Activated gamma-delta T cell treated with anti-CD3 and anti-CD28 coated beads, Interleukin-2, amount 50 U/mL, for 16 hours (primary cell): ENCODE data around the gene WTAP.
"Not testable (repeated sequence)": the region's sequence is repeated elsewhere in the genome, so short reads cannot be mapped to it uniquely, and the experiment has no call there.

Experiments used
- DNase-seq: peaks from one replicate; pipeline ENCODE4 v3.0.0-alpha.2; 2020; ENCODE audit warnings: low read depth

WTAP gene

DNA sequence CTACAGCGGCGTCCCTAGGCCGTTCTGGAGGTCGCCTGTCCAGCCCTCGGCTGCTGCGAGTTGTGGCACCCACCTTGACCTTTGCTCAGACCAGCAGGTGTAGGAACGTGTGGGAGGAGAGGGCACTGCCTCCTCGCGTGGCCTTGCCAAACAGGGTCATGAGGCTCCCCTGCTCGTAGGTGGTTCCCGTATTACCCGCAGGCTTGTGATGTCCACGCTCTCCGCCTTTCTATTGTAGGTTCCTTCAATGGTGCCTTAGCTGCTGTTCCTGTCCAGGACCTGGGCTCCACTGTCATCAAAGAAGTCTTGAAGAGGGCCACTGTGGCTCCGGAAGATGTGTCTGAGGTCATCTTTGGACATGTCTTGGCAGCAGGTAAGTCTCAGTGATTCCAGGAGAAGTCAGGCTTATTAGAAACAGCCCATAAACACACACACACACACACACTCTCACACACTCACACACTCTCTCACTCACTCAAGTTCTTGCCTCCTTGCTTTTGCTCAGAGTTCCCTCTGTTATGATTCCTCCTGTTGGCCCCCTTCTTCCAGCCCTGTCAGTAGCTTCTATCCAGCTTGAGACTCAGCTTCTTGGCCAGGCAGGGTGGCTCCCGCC, 35.5 kb downstream of the WTAP start:
- peak; percentile 4 for DNase-seq

DNA sequence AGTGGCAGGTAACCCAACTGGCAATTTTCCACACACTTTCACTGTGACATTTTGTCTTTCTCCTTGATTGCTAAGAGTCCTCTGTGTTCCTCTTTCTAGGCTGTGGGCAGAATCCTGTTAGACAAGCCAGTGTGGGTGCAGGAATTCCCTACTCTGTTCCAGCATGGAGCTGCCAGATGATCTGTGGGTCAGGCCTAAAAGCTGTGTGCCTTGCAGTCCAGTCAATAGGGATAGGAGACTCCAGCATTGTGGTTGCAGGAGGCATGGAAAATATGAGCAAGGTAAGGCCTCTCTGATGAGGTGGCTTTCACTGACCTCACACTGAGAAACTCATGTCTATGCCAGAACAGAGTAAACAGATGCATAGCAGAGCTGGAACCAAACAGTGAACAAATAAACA, 39.6 kb downstream of the WTAP start:
- no peak for DNase-seq

DNA sequence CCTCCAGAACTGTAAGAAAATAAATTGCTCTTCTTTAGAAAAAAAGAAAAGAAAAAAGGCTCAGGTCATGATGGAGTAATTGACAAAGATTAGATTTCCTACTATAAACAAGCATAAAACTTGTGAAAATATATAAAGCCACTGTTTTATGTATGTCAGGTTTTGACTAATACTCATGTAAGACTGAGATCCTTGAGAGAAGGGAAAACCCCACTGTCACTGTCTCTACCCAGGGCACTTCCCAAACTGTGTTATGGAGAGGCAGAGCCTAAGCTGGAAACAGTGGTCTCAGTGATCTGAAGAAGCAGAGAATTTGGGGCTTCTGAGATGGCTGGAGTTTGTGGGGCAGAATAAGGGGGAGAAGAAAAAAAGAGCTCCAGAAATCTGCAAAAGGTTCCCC, 42.2 kb downstream of the WTAP start:
- no peak for DNase-seq

DNA sequence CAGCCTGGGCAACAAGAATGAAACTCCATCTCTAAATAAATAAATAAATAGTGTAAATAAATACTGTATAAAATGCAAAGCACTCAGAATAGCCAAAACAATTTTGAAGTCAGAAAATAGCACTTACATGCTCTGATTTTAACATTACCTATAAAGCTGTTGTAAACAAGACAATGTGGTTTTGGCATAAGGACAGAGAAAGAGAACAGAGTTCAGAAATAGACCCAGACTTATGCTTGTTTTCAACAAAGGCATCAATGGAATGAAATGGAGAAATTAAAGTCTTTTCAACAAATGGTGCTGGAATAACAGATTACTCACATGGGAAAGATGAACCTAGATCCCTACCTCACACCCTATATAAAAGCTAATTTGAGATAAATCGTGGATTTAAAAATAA, 44.9 kb downstream of the WTAP start:
- no peak for DNase-seq

DNA sequence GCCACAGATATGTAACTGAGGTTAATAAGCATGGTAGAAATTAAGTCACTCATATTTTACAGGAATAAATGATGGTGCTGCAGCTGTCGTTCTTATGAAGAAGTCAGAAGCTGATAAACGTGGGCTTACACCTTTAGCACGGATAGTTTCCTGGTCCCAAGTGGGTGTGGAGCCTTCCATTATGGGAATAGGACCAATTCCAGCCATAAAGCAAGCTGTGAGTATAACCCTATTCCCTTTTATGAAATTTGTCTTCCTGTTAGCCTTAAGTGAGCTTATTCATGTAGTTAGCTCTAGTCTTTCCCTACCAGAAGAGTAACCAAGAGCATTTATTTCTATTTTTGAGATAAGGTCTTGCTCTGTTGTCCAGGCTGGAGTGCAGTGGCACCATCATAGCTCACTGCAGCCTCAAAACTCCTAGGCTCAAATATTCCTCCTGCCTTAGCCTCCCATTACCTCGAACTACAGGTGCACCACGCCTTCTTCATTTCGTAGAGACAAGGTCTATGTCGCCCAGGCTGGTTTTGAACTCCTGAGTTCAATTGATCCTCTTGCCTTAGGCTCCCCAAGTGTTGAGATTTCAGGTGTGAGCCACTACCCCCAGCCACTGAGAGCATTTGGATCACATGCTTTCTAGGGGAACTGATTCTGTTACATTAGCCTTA, 50.1 kb downstream of the WTAP start:
- no peak for DNase-seq

DNA sequence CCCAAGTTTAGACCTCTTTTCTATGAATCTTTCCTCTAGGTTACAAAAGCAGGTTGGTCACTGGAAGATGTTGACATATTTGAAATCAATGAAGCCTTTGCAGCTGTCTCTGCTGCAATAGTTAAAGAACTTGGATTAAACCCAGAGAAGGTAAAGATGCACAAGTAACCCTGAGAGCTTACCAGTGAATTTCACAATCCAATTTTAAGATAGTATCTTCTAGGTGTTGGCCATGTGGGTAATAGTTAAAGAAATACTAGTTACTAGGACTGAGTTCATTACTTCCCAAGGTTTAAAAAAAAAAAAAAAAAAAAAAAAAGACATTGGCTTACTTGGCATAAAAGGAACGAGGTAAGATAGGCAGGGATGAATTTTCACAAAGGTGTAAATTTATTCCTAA, 50.8 kb downstream of the WTAP start:
- no peak for DNase-seq

DNA sequence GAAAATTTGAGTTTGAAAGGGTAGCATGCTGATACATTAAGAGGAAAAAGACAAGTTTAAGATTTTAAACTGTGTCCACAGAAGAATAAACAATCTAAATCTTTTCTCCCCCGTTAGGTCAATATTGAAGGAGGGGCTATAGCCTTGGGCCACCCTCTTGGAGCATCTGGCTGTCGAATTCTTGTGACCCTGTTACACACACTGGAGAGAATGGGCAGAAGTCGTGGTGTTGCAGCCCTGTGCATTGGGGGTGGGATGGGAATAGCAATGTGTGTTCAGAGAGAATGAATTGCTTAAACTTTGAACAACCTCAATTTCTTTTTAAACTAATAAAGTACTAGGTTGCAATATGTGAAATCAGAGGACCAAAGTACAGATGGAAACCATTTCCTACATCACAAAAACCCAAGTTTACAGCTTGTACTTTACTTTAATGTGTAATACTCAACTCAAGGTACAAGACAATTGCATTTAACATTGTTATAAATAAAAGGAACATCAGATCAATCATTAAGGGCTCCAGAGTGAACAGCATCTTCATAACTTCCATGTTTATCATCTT, 51.3 kb downstream of the WTAP start:
- no peak for DNase-seq

DNA sequence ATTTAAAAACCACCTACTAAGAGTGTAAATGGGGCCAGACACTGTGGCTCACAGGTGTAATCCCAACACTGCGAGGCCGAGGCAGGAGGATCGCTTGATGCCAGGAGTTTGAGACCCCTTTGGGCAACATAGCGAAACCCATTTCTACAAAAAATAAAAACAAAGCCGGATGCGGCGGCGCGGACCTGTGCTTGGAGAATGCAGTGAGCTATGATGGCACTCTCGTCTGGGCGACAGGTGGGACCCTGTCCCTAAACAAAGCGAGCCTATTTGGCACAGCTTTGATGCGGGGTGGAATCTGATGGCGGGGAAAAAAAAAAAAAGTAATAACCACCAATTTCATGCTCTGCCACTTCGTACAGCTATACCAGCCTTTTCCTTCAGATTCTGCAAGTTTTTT, 61.0 kb downstream of the WTAP start:
- DNase-seq: no peak

DNA sequence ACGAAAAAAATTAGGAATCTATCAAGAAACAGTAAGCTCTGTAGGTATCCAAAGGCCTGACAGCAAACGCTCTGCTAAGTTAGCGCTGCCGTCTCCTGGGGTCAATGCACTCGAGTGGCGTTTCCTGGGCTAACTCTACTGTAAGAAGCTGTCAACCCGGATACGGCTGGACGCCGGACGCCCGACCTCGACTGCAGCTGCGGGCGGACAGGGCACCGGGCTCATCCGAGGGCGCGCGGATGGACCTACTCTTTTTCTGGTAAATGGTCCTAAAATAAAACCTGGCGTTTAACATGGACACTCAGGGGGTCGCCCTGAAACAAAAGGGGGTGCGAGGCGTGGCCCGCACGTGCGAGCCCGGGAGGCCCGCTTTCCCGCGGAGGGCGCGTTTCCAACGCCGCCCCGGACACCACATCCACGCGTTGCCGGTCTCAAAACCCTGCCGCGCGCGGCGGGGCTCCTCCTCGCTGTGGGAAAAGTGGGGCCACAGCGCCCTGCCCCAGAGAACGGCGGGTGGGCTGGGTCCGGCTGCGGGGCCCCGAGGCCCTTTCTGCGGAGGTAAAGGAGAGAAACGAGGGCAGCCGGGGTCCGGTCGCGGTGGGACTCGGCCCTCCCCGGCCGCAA, 61.6 kb downstream of the WTAP start:
- no peak for DNase-seq

DNA sequence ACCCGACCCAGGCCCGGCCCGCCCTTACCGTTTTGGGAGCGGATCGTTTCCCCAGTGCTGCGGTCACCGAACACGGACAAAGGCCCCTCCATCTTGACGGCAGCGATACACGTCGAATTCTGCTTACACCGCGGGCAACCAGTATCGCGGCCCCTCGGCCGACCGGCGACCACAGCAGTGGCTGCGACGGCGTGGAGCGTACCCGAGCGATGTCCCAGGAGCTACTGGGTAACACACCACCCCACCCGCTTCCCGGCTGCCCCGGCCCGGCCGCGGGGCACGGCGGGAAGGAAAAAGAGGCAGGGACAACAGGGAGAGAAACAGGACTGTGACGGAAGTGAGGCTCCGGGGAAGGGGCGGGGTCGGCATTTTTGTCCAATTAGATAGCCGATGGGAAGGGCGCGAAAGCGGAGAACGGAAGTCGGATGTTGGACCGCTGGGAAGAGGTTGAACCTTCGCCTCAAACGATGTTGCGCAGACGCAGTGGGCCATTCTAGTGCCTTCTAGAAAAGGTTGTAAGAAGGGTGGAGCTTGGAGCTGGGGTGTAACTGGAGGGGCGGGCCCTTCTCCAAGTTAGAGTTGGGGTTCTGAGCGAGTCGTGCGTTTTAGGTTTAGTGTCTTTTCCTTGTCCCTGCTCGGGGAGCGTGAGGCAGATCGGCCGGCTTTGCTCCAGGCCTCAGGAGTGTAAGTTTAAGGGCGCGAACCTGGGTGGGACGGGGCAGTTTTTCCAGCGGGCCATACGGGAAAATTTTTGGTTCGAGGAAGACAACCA, 62.3 kb downstream of the WTAP start, which contains the start of gene TCP1:
TCP1 (minus strand) TSS at position 226 of the 772 bp plus-strand sequence; CDS start at position 92, 134 bp downstream.
- DNase-seq: peak; percentile 99

DNA sequence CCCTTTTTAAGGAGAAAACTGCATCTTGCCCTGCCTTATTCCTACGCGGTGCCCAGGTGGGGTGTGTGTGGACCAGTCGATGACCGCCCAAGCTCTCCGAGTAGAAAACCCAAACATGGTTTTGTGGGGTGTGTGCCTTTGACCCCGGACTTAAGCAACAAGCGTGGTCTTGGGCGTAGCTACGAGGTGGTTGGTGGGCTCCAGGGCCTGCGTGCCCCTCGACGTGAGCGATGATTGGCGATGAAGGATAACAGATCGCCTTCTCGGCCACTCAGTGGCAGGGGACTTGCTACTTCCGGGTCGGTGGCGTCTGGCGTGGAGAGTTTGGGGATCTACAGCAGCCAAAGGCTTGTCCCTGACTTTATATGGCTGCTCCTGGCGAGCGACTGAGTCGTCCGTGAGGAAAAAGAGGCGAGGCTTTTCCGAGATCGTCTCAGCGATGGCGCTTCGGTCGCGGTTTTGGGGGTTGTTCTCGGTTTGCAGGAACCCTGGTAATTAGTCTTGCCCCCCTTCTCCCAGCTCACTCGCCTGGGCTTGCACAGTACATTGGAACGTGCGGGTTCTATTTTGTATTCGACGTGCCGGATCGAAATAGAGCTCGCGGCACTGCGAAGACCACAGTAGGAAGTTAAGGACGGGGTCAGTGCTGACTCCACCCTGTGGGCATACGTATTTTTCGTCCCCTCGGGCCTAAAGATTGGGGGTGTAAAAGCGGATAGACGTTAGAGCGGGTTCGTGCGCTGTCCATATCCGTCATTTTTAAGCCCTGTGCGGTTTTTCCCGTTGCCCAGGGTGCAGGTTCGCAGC, 63.0 kb downstream of the WTAP start, which contains the start of gene MRPL18:
MRPL18 (plus strand) TSS at position 319 of the 807 bp plus-strand sequence; CDS start at position 440, 121 bp downstream.
- peak; percentile 83 for DNase-seq

DNA sequence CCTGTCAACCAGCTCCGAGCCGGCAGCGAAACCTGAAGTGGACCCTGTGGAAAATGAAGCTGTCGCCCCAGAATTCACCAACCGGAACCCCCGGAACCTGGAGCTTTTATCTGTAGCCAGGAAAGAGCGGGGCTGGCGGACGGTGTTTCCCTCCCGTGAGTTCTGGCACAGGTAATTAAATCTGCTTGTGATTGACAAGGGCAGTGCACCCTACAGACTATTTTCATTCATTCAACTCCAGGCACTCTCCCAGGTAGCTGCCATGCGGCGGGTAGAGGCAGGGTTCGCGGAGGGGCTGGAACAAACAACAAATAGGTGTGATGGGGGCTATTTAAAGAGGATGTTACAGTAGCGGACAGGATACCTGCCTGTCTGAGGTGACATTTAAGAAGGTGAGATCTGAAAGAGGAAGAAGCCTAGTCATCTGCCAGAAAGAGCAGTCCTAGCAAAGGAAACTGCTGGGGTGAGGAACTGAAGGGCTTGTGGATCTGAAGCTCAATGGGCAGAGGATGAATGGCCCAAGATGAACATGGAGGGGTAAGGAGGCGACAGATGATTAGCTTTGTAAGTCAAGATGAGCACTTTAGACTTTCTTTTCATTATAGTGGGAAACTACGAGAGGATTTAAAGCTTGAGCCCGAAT, 63.8 kb downstream of the WTAP start:
- DNase-seq: no peak

DNA sequence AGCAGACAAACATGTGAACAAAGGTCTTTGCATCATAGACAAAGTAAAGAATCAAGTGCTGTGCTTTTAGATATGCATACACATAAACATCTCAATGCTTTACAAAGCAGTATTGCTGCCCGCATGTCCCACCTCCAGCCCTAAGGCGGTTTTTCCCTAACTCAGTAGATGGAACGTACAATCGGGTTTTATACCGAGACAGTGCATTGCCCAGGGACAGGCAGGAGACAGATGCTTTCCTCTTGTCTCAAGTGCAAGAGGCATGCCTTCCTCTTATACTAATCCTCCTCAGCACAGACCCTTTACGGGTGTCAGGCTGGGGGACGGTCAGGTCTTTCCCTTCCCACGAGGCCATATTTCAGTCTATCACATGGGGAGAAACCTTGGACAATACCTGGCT, 67.7 kb downstream of the WTAP start:
- DNase-seq: not testable (repeated sequence)

DNA sequence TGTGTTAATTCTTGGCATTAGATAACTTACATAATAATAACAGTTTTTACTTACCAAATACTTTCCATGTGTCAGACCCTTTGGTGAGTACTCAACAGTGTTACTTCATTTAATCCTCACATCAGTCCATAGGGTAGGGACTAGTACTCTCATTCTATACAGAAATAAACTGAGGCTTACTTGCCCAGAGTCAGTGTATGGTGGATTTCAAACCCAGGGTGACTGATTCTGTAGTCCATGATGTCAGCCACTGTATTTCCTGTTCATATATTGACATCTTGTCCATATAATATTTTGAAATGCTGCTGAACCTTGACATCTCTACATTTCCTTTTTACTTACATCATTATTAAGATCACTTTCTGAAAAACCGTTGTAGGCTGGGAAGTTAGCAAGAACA, 70.2 kb downstream of the WTAP start:
- no peak for DNase-seq

DNA sequence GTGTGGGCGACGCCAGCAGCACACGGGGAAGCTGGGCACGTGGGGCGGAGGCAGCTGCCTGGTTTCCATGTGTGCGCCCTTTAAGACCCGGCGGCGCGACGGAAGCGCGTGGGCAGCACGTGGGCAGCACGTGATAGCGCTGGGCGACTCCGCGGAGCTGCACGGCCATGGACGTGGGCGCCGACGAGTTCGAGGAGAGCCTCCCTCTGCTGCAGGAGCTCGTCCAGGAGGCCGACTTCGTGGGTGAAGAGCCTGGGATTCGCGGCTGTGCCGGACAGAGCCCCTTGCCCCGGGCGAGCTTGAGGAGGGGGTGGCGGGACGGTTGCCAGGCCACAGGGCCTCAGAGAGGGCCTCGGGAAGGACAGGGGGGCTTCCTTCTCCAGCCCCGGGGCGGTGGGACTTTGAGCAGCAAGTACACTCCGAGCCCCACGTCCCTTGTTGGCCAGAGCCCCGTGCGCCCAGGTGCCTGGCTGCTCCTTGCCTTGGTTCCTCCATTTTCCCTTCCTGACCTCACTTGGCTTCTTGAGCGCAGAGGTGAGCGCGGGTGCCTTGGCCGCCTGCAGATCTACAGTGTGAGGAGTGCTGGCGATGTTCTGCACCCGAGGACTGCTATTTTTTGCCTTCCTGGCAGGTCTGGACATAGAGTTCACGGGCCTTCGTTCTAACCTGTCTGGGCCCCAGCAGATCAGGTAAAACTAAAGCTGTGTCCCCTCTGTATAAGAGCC, 73.0 kb downstream of the WTAP start, which contains the start of gene PNLDC1:
PNLDC1 (plus strand) TSS at position 136 of the 725 bp plus-strand sequence; CDS start at position 168, 32 bp downstream.
- no peak for DNase-seq

DNA sequence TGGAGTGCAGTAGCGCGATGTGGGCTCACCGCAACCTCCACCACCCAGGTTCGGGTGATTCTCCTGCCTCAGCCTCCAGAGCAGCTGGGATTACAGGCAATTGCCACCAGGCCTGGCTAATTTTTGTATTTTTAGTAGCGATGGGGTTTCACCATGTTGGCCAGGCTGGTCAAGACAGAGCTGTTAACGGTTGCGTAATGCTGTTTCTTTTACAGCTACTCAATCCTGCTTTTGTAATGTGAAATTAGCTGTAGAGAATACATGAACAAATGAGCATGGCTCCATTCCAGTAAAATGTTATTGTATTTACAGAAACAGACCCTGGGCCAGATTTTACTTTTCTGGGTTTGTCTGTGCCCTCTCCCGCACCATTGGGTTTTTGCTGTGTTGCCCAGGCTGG, 74.6 kb downstream of the WTAP start:
- no peak for DNase-seq

DNA sequence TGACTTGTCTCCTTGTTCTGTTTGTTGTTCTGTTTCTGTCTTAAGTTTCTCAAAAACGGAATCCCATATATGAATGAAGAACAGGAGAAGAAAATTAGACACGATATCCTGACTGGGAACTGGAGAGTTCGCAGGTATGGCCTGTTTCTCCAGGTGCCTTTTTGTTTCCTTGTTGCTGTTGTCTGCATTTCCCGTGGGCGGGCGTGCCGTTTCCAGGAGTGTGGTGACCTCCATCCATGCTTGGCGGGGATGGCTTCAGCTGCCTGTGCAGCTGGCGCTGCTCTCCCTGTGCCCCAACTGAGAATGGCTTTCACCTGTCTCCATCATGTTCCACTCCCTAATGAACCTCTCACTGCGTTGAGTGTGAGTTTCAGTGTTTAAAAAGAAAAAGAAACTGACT, 77.2 kb downstream of the WTAP start:
- no peak for DNase-seq

DNA sequence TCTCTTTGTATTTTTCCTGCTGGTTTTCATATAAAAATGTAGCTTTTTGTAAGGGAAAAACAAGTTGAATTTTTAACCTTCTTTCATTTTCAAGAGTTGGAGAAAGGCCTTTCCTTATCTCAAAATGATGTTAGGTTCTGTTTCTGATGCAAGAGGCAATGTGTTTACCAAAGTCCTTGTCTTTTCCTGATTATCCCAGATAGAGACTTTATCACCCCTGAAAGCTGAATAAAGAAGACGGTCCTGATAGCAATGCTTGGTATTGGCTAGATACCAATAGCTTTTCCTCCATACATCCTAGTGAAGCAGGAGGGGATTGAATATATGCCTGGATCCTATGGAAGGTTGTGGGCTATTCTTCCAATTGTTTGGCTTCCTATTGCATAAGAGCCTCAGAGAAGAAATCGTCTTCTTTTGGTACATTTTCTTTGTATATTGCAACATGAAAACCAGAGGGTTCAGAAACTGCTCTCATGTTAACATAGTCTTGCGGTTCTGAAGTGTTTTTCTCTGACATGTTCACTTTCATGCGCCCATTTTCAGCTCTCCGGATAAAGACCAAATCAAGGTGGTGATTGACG, 78.2 kb downstream of the WTAP start:
- DNase-seq: no peak
